IMR-90 (cell line): ENCODE results near the gene C10orf90.

ENCODE experiments used
- CTCF ChIP-seq: conservative IDR thresholded peaks from 2 replicates; pipeline ENCODE4 v1.5.1; 2012; ENCODE audit warnings: mild to moderate bottlenecking, low read depth, low read length, improper control_type of control experiment
- MXI1 ChIP-seq: IDR thresholded peaks from 2 replicates; pipeline ENCODE4 v1.6.1; 2012; ENCODE audit warnings: low read depth, mild to moderate bottlenecking, low read length, moderate library complexity, borderline replicate concordance
- RAD21 ChIP-seq: IDR thresholded peaks from 2 replicates; pipeline ENCODE4 v1.6.1; 2012; ENCODE audit warnings: low read length, improper control_type of control experiment

- TF ChIP-seq CTCF (no peak), RAD21 (no peak), MXI1 (no peak)
Measured at GRCh38 chr10:126705131-126705530, 34.6 kb upstream of the C10orf90 start.
